ENCODE measurements around the gene LEUTX. TPM values are rescaled to one million over a fixed set of nuclear protein-coding genes. Genes with fewer than 3 reads are reported as not detected.

The LEUTX gene
- total RNA-seq, 1 experiment from 2014 or later = not detected

- intact Hi-C loops (cut with micrococcal nuclease; ENCODE audit: unreplicated experiment) = no loop called here
- no TSS peak for BruUV-seq (replicated peaks)
- ChIA-PET POLR2A (interaction anchor here (1.1 to 1.7 kb wide), 3 partner anchors 15 to 361 kb away, joined by 3 to 6 read pairs (median 3); partner anchors contain the start of gene RPS16), CTCF (interaction anchor here (1.0 to 9.2 kb wide), 7 partner anchors 8 to 745 kb away, joined by 3 to 357 read pairs (median 16); partner anchors contain the start of genes DYRK1B, FBL and PSMC4)
- peaks cover 55% of the 10 kb centered on the region for H3K27me3 ChIP-seq (ENCODE audit: control insufficient read depth, insufficient read depth, low read length)
- in situ Hi-C loops (cut with HindIII; ENCODE audit: low pct_unique_long_range_greater_than_20kb, low sequenced_read_pairs) = loop anchor here (25.0 kb wide), 2 partner anchors 1010 to 1135 kb away; partner anchors contain the start of gene LGALS7B
- H3K27ac ChIP-seq (ENCODE audit: low read length) = no peak overlapping the region
- ATAC-seq (no peak), DNase-seq (ENCODE audit: low read depth, low spot score) (no peak)
- H3K4me3 ChIP-seq (ENCODE audit: low read depth in 2 of 2, low read length in 2 of 2) = no peak overlapping the region
- no peaks in the 10 kb centered on the region for H3K36me3 ChIP-seq (ENCODE audit: control insufficient read depth, insufficient read depth, low read length)
- peaks cover 13% of the 10 kb centered on the region for H3K4me1 ChIP-seq (ENCODE audit: control insufficient read depth, insufficient read depth, low read length)
- no peaks in the 10 kb centered on the region for H3K9me3 ChIP-seq (ENCODE audit: control insufficient read depth, insufficient read depth, low read depth, low read length)
- TF ChIP-seq REST (IDR thresholded peaks at IDR 0.05; ENCODE audit: insufficient read depth in 1 of 2, low read depth in 2 of 2, low read length in 1 of 2) (no peak), TCF7L2 (IDR thresholded peaks at IDR 0.05; ENCODE audit: low read depth, low read length) (no peak), POLR2AphosphoS5 (IDR thresholded peaks at IDR 0.05; ENCODE audit: low read depth, low read length) (no peak), SIN3A (IDR thresholded peaks at IDR 0.05; ENCODE audit: borderline replicate concordance, insufficient read depth, low read depth, low read length) (no peak), CTCF (IDR thresholded peaks at IDR 0.05) (no peak)
Measured at GRCh38 chr19:39797083-39797482, 18.4 kb downstream of the LEUTX start.

- ATAC-seq = peak; percentile 16
- CTCF ChIA-PET = interaction anchor here (0.5 to 12.0 kb wide), 9 partner anchors 10 to 837 kb away, joined by 3 to 248 read pairs (median 7); no protein-coding TSS in a partner anchor
- POLR2A ChIA-PET = interaction anchor here (0.6 to 2.7 kb wide), 9 partner anchors 8 to 199 kb away, joined by 3 to 12 read pairs (median 4); partner anchors contain the start of gene DYRK1B
- intact Hi-C loops (cut with micrococcal nuclease; ENCODE audit: unreplicated experiment) = no loop called here
- H3K4me1 ChIP-seq (ENCODE audit: control insufficient read depth, insufficient read depth, low read length) = peaks cover 6% of the 10 kb centered on the region; the same call in 1 of the 2 replicates
- H3K27ac ChIP-seq (ENCODE audit: low read length) = no peak overlapping the region
- peaks cover 49% of the 10 kb centered on the region for H3K27me3 ChIP-seq (ENCODE audit: control insufficient read depth, insufficient read depth, low read length)
- BruUV-seq (replicated peaks) = no TSS peak
- in situ Hi-C loops (cut with HindIII; ENCODE audit: low pct_unique_long_range_greater_than_20kb, low sequenced_read_pairs) = no loop called here
- peaks cover under 1% of the 10 kb centered on the region; the same call in 1 of the 2 replicates for H3K9me3 ChIP-seq (ENCODE audit: control insufficient read depth, insufficient read depth, low read depth, low read length)
- no peak overlapping the region for H3K4me3 ChIP-seq (ENCODE audit: low read depth in 2 of 2, low read length in 2 of 2)
- H3K36me3 ChIP-seq (ENCODE audit: control insufficient read depth, insufficient read depth, low read length) = no peaks in the 10 kb centered on the region
- no peak for DNase-seq (ENCODE audit: low read depth, low spot score)
- no peak for TF ChIP-seq SIN3A (IDR thresholded peaks at IDR 0.05; ENCODE audit: borderline replicate concordance, insufficient read depth, low read depth, low read length)
- no peak for TF ChIP-seq CTCF (IDR thresholded peaks at IDR 0.05)
- TF ChIP-seq REST (IDR thresholded peaks at IDR 0.05; ENCODE audit: insufficient read depth in 1 of 2, low read depth in 2 of 2, low read length in 1 of 2) = no peak
- no peak for TF ChIP-seq TCF7L2 (IDR thresholded peaks at IDR 0.05; ENCODE audit: low read depth, low read length)
- no peak for TF ChIP-seq POLR2AphosphoS5 (IDR thresholded peaks at IDR 0.05; ENCODE audit: low read depth, low read length)
Measured at GRCh38 chr19:39802958-39803357, 24.3 kb downstream of the LEUTX start.

Data from Panc1 (cell line).